Left renal cortex interstitium (tissue), 4 donors: ENCODE data around the gene DENND1A. TPM values are rescaled to one million over a fixed set of nuclear protein-coding genes. Genes with fewer than 3 reads are reported as not detected.

Experiments
- DNase-seq, 4 donors: peaks; one replicate each; pipeline ENCODE4 v3.0.0-alpha.2; 2013; ENCODE audit warnings: low read depth in 4 of 4, low spot score in 2 of 4, missing footprints in 1 of 4
- polyA plus RNA-seq, 4 donors: library from polyadenylated mRNA; unstranded; fragments of 120-200 nt; gene quantifications; one replicate each; pipeline ENCODE4 v1.2.1, GENCODE V29; 2013; ENCODE audit not compliant: insufficient read length in 4 of 4

DENND1A gene
- polyA plus RNA-seq, 4 donors = 19.1 to 24.5 (median 22.8) TPM

GRCh38 chr9:123775289-123776284, 154.3 kb downstream of the DENND1A start:
- no peak for DNase-seq

GRCh38 chr9:123773783-123774182, 156.1 kb downstream of the DENND1A start:
- DNase-seq = no peak

GRCh38 chr9:123772967-123773366, 157.0 kb downstream of the DENND1A start:
- DNase-seq = no peak

GRCh38 chr9:123772374-123772773, 157.6 kb downstream of the DENND1A start:
- no peak for DNase-seq

GRCh38 chr9:123771690-123772089, 158.2 kb downstream of the DENND1A start:
- DNase-seq = no peak

- no peak for DNase-seq
Measured at GRCh38 chr9:123769719-123770118, 160.2 kb downstream of the DENND1A start.

- DNase-seq = no peak
Measured at GRCh38 chr9:123763910-123764588, 165.9 kb downstream of the DENND1A start.

GRCh38 chr9:123761905-123762605, 167.9 kb downstream of the DENND1A start:
- DNase-seq = no peak

- no peak for DNase-seq
Measured at GRCh38 chr9:123757960-123758359, 172.0 kb downstream of the DENND1A start.

- no peak for DNase-seq
Measured at GRCh38 chr9:123757547-123757946, 172.4 kb downstream of the DENND1A start.

- no peak for DNase-seq
Measured at GRCh38 chr9:123756484-123757106, 173.3 kb downstream of the DENND1A start.

GRCh38 chr9:123753669-123754258, 176.2 kb downstream of the DENND1A start:
- DNase-seq = no peak

- no peak for DNase-seq
Measured at GRCh38 chr9:123753016-123753415, 176.9 kb downstream of the DENND1A start.

GRCh38 chr9:123749580-123750202, 180.2 kb downstream of the DENND1A start:
- peak in 1 of 4 donors; percentile 44 for DNase-seq

GRCh38 chr9:123746765-123747164, 183.2 kb downstream of the DENND1A start:
- no peak for DNase-seq

GRCh38 chr9:123745933-123746332, 184.0 kb downstream of the DENND1A start:
- no peak for DNase-seq

GRCh38 chr9:123745451-123745850, 184.5 kb downstream of the DENND1A start:
- DNase-seq = no peak

- no peak for DNase-seq
Measured at GRCh38 chr9:123743737-123744136, 186.2 kb downstream of the DENND1A start.

GRCh38 chr9:123742009-123742767, 187.7 kb downstream of the DENND1A start:
- DNase-seq = peak in 2 of 4 donors; percentile 58 to 59
